ENCODE measurements around the gene OCLN.
"Not testable (repeated sequence)": the region's sequence is repeated elsewhere in the genome, so short reads cannot be mapped to it uniquely, and the experiment has no call there.

The OCLN gene

GRCh38 chr5:69491838-69492390, 676 bp upstream of the OCLN start:
- DNase-seq (ENCODE audit: low spot score), result no peak

DNA sequence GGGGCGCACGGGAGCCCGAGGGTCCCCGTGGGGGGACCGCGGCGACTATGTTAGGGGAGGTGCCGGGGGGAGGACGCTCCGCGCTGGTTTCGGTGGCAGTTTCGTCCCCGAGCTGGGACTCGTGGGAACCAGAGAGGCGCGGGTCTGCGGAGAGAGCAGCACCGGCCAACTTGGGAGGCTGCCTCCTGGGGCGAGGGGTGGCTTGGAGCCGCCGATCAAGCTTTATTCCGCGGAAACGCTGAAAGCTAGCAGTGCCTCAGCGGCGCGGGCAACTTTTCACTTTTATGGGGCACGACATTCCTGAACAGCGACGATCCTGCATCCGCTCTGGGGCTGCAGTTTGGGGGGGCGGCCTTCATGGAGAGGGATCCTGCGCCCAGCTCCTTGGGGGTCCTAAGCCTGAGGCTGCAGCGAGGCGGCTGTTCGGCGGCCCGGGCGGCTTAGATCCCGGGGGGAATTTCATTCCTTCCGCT, 369 bp downstream of the OCLN start:
- DNase-seq (ENCODE audit: low spot score), result no peak

DNA sequence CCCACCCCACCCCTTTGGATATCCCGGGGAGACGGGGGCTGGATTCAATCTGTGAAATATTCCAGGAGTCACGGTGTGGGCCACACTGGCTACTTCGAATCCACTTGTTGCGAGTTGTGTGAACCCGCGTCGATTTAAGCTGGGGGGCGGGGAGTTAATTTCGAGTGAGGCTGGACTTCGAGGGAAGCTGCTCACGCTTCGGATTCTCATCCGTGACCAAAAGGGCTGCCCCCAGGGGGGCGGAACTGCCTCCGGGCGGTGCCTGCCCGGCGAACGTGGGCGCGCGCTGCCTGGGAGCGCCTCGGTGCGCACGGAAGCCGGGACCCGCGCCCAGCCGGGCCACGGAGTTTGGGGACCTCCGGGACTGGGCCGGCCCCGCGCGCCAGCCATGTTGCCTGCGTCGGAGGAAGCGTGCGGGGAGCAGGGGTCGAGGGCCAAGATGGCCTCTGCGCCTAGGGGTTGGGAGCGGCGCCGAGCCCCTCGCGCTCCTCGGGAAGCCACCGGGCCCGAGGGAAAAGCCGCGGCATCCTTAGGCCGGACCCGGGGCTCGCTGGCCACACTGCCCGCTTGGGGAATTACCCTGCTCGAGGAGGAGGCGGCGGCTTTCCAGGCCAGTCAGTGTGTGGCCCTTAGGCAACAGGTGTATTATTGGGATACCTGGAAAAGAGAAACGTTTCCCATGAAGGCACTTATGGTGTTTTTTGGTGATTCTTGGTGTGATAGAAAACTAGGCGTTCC, 975 bp downstream of the OCLN start:
- DNase-seq (ENCODE audit: low spot score), result no peak

- no peak for DNase-seq (ENCODE audit: low spot score)
Measured at GRCh38 chr5:69494452-69494851, 1.9 kb downstream of the OCLN start.

DNA sequence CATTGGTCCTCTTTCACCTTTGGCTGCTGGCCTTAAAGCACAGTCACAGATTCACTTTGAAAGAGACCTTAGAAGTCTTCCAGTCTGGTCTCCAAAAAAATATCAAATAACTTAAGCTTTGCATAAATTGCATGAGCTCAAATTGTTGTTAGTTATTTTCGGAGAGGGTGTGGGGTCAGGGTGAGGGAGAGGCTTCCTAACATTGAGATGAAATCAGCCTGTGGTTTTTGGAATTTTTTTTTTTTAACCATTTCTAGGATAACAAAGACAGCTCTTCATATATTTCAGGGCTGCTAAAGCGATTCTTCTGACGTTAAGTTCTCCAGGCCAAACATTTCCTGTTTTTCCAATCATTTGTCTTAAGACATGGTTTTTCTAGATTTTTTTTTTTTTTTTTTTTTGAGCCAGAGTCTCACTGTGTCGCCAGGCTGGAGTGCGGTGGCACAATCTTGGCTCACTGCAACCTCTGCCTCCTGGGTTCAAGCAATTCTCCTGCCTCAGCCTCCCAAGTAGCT, 4.5 kb downstream of the OCLN start:
- DNase-seq (ENCODE audit: low spot score), result no peak

DNA sequence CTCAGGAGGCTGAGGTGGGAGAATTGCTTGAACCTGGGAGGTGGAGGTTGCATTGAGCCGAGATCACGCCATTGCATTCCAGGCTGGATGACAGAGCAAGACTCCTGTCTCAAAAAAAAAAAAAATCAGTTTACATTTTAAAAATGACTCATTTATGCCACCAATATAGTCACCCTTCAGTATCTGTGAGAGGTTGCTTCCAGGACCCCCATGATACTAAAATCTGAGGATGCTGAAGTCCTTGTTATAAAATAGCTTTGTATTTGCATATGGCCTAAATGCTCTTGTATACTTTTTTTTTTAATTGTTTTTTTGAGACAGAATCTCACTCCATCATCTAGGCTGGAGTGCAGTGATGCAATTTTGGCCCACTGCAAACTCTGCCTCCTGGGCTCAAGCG, 5.8 kb downstream of the OCLN start:
- DNase-seq (ENCODE audit: low spot score), result no peak

- no peak for DNase-seq (ENCODE audit: low spot score)
Measured at GRCh38 chr5:69502367-69502766, 9.8 kb downstream of the OCLN start.

- DNase-seq (ENCODE audit: low spot score), result no peak
Measured at GRCh38 chr5:69502767-69503488, 10.3 kb downstream of the OCLN start.

- DNase-seq (ENCODE audit: low spot score), result no peak
Measured at GRCh38 chr5:69504036-69504435, 11.4 kb downstream of the OCLN start.

GRCh38 chr5:69505306-69505705, 12.7 kb downstream of the OCLN start:
- no peak for DNase-seq (ENCODE audit: low spot score)

GRCh38 chr5:69509212-69509611, 16.6 kb downstream of the OCLN start:
- no peak for DNase-seq (ENCODE audit: low spot score)

DNA sequence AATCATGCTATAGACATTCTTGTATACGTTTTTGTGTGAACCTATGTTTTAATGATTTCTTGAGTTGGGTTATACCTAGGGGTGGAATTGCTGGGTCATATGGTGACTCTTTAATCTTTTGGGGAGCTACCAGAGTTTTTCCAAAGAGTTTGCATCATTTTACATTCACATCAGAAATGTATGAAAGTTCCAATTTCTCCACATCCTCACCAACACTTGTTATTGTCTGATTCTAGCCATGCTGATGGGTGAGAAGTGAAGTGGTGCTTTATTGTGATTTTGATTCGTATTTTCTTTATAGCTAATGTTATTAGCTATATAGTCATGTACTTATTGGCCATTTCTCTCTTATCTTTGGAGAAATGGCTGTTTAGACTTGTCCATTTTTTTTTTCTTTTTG, 18.1 kb downstream of the OCLN start:
- DNase-seq (ENCODE audit: low spot score), result no peak

DNA sequence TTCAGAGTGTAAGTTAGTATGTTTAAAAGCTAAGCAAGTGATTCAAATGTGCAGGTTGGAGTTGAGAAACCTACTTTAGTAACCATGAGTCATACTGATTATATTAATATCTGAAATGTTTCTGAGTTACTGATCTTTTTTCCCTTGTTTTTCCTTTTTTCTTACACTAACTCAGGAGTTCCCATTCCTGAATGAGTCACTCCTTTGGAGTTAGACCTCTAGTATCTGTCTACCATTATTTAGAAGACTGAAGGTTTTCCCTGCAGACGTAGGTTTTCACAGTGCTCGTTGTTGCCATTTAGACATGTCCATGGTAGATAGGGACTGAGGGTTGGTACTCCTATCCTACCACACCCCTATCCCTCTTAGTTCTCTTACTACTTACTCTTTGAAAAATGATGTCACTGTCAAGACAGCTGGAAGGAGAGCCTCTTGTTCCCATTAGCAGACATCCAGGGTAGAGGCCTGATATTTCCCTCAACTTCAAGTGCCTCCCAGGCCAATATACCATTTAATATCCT, 20.2 kb downstream of the OCLN start:
- DNase-seq (ENCODE audit: low spot score), result no peak

DNA sequence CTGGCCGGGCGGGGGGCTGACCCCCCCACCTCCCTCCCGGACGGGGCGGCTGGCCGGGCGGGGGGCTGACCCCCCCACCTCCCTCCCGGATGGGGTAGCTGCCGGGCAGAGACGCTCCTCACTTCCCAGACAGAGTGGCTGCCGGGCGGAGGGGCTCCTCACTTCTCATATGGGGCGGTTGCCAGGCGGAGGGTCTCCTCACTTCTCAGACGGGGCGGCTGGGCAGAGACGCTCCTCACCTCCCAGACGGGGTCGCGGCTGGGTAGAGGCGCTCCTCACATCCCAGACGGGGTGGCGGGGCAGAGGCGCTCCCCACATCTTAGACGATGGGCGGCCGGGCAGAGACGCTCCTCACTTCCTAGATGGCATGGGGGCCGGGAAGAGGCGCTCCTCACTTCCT, 23.0 kb downstream of the OCLN start:
- not testable (repeated sequence) for DNase-seq (ENCODE audit: low spot score)

DNA sequence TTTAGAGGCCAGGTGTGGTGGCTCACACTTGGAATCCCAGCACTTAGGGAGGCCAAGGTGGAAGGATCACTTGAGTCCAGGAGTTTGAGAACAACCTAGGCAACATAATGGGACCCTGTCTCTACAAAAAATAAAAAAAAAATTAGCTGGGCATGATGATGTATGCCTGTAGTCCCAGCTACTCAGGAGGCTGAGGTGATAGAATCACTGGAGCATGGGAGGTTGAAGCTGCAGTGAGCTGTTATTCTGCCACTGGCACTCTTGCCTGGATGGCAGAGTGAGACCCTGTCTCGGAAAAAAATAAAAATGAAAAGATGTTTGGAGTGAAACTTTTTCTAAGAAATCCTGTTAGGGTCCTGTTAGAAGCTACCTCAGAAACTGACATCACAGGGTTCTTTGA, 24.2 kb downstream of the OCLN start:
- DNase-seq (ENCODE audit: low spot score), result no peak

DNA sequence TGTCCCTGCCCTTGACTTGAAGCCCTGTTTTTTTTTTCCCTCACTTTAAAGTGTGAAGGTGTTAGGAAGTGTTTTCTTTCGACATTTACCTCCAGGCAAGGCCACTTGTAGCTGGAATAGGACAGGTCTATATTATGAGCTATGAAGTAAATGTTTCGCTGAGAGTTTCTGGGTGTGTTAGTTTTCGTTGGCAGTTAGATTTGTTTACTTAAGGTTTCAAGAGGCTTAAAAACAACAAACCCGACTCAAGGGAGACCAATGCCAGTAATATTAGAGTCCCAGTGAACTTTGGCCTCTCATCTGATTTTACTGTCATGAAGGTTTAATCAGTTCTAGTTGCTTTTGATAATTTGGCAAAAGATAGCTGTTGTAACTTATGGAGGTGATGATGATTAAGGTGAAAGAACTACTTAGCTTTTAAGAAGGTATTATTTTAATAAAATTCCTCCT, 25.2 kb downstream of the OCLN start:
- no peak for DNase-seq (ENCODE audit: low spot score)

- DNase-seq (ENCODE audit: low spot score), result no peak
Measured at GRCh38 chr5:69519285-69519684, 26.7 kb downstream of the OCLN start.

- no peak for DNase-seq (ENCODE audit: low spot score)
Measured at GRCh38 chr5:69522035-69522434, 29.4 kb downstream of the OCLN start.

DNA sequence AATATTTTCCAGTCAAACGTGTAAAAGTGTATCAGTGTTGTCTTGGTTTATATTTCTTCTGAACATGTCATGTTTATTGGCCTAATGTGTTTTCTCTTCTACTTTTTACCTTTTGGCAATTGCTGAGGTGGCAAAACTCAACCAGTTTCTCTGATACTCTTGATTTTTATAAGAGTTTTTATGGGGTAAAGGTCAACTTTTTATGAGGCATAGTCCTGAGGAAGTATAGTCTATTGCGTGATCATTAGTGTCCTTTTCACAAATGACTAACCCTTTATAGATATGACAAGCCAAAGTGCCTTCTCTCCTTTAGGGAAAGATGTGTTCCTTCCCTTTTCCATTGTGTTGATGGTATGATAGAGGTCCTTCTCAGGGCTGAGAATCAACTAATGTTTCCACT, 32.9 kb downstream of the OCLN start:
- DNase-seq (ENCODE audit: low spot score), result no peak

- DNase-seq (ENCODE audit: low spot score), result no peak
Measured at GRCh38 chr5:69526660-69527059, 34.1 kb downstream of the OCLN start.

GRCh38 chr5:69527128-69527770, 34.7 kb downstream of the OCLN start:
- DNase-seq (ENCODE audit: low spot score), result no peak

DNA sequence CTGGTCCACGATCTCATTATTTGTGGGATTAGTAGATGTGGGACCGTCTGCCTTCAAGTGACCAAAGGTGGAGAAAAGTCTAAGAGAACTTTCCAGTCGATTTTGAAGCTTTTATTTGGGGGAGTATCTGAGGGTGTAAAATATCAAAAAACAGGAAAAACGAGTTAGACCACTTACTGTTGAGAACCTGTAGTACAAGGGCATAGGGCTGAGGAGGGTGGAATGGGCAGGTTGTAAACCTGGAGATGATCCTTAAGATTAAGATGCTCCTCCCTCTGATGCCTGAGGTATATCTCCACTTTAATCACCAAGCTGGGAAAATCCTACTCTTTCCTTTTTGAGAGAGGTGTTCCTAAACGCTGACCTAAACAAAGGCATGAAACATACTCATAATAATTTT, 35.4 kb downstream of the OCLN start:
- DNase-seq (ENCODE audit: low spot score), result no peak

Data from hematopoietic multipotent progenitor cell treated with erythropoietin and hydrocortisone succinate and interleukin-3 and kit ligand, for 15 days (in vitro differentiated cells).